ENCODE measurements around the gene B4GALT7.
"Not testable (repeated sequence)": the region's sequence is repeated elsewhere in the genome, so short reads cannot be mapped to it uniquely, and the experiment has no call there.

Gene B4GALT7

DNA sequence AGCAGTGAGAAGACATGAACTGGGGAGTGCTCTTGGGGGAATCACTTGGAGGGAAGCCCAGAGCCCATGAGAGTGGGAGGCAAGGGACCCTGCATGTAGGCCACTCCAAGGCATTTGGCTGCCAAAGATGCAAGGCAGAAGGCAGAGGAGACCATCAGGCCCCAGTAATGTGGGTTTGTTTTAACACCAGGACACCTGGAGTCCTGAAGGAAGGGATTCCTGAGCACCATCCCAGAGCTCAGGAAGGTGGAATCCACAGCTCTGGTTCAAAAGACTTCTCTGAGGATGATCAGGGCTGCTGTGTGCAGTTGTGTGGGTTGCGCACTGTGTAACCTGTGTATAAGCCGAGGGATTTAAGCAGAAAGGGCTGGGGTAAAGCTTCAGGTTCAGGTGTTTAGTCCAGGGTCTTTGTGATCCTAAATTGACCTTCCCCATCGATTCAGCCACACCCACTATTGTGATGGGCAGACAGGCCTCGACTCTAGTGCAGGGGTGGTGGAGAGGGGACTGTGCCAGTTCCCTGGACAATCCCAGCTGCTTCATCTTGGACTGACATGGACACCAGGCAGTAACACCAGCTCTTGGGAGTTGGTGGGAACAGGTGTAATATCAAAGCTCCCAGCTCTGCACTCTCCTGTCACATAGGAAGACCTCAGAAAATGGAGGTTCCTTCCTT, 11.0 kb downstream of the B4GALT7 start:
- H4K20me1 ChIP-seq (ENCODE audit: insufficient read depth): no peaks in the 10 kb centered on the region
- no peak overlapping the region for H3K9ac ChIP-seq
- no peaks in the 10 kb centered on the region for H3K27me3 ChIP-seq (ENCODE audit: insufficient read depth, low read depth)
- H3K4me3 ChIP-seq (IDR thresholded peaks at IDR 0.05; ENCODE audit: insufficient read depth, low read depth, low read length): no peak overlapping the region
- H3K36me3 ChIP-seq (ENCODE audit: insufficient read depth): no peaks in the 10 kb centered on the region
- no peak overlapping the region for H2AFZ ChIP-seq (ENCODE audit: low read depth)
- no peak overlapping the region for H3K4me2 ChIP-seq
- H3K79me2 ChIP-seq (ENCODE audit: insufficient read depth, low read depth): no peaks in the 10 kb centered on the region
- H3K4me1 ChIP-seq (ENCODE audit: low read depth, poor library complexity, severe bottlenecking): no peaks in the 10 kb centered on the region
- no peak overlapping the region for H3K27ac ChIP-seq
- TF ChIP-seq CTCF (conservative IDR thresholded peaks at IDR 0.05; ENCODE audit: low read depth, low read length): no peak

DNA sequence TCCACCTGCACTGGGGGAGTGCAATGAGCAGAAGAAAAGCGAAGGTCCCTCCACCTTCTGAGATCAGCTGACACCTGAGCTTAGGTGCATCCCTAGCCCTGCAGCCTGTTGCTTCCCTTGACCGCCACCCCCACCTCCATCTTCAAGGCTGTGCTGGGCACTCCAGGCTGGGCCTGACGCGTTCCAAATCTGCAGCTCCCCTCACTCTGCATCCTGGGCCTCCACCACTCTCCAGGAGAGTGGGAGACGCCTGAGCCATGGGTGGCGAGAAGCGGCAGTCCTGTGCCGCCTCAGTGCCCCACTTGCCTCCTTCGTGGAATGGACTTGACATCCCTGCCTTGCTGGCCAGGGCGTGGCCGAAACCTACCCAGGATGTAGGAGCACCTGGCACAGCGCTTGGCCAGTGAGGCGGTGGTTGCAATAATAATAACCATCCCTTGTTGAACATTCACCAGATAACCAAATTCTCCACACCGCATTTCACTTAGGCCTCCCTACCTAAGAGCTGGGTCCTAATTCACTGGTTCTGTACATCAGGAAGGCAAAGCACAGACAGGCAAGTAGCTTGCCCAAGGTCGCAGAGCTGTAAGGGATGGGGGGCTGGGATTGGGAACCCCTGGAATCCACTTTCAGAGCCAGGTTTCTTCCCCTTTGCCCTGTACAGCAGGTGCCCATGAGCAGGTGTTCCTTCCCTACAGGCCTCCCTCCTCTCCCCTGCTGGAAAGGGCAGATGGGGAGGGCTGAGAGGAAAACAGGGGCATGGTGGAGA, 11.7 kb downstream of the B4GALT7 start:
- no peak overlapping the region for H3K27ac ChIP-seq
- no peak overlapping the region for H3K9ac ChIP-seq
- H3K4me3 ChIP-seq (IDR thresholded peaks at IDR 0.05; ENCODE audit: insufficient read depth, low read depth, low read length): no peak overlapping the region
- no peaks in the 10 kb centered on the region for H3K4me1 ChIP-seq (ENCODE audit: low read depth, poor library complexity, severe bottlenecking)
- no peak overlapping the region for H3K4me2 ChIP-seq
- no peaks in the 10 kb centered on the region for H3K27me3 ChIP-seq (ENCODE audit: insufficient read depth, low read depth)
- no peak for TF ChIP-seq CTCF (conservative IDR thresholded peaks at IDR 0.05; ENCODE audit: low read depth, low read length)
- H3K36me3 ChIP-seq (ENCODE audit: insufficient read depth): no peaks in the 10 kb centered on the region
- H3K79me2 ChIP-seq (ENCODE audit: insufficient read depth, low read depth): no peaks in the 10 kb centered on the region
- no peak overlapping the region for H2AFZ ChIP-seq (ENCODE audit: low read depth)
- no peaks in the 10 kb centered on the region for H4K20me1 ChIP-seq (ENCODE audit: insufficient read depth)

DNA sequence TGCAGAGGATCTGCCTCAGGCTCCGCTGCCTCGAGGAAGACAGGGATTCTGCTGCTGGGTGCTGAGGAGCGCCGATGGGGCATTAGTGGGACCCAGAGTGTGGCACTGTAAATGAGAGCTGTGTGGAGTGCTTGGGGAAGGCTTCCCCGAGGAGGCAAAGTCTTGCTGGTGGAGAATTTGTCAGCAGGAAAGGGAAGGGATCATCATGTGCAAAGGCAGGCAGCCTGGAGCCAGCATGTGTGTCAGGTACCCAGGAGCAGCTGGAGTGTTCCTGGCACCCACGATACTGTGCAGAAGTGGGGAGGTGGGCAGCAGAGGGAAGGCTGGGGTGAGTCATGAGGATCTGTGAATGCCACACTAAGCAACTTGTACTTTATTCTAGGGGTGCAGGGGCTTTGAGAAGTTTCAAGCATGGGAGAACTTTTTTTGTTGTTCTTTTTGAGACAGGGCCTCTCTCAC, 12.3 kb downstream of the B4GALT7 start:
- no peak overlapping the region for H3K4me2 ChIP-seq
- no peak overlapping the region for H3K9ac ChIP-seq
- H2AFZ ChIP-seq (ENCODE audit: low read depth): no peak overlapping the region
- no peak overlapping the region for H3K4me3 ChIP-seq (IDR thresholded peaks at IDR 0.05; ENCODE audit: insufficient read depth, low read depth, low read length)
- TF ChIP-seq CTCF (conservative IDR thresholded peaks at IDR 0.05; ENCODE audit: low read depth, low read length): no peak
- no peaks in the 10 kb centered on the region for H3K4me1 ChIP-seq (ENCODE audit: low read depth, poor library complexity, severe bottlenecking)
- no peak overlapping the region for H3K27ac ChIP-seq
- no peaks in the 10 kb centered on the region for H3K79me2 ChIP-seq (ENCODE audit: insufficient read depth, low read depth)
- H3K36me3 ChIP-seq (ENCODE audit: insufficient read depth): no peaks in the 10 kb centered on the region
- no peaks in the 10 kb centered on the region for H3K27me3 ChIP-seq (ENCODE audit: insufficient read depth, low read depth)
- H4K20me1 ChIP-seq (ENCODE audit: insufficient read depth): no peaks in the 10 kb centered on the region

DNA sequence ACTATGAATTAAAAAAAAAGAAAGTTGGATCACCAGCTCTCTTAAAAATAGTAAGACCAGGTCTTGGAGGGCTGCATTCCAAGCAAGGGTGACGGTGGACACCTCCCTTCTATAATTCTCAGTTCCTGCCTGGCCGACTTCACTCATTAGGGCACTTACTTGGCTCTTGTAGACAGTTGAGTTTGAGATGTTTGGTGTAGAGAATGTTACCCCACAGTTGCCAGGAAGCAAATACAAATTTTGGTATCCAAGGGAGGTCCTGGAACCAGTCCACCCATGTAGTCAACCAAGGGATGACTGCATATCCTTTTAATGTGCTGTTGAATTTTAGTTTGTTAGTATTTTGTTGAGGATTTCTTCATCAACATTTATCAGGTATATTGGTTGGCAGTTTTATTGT, 20.6 kb downstream of the B4GALT7 start:
- H2AFZ ChIP-seq (ENCODE audit: low read depth): no peak overlapping the region
- no peak overlapping the region for H3K27ac ChIP-seq
- H3K79me2 ChIP-seq (ENCODE audit: insufficient read depth, low read depth): no peaks in the 10 kb centered on the region
- no peak overlapping the region for H3K4me2 ChIP-seq
- H4K20me1 ChIP-seq (ENCODE audit: insufficient read depth): no peaks in the 10 kb centered on the region
- no peaks in the 10 kb centered on the region for H3K27me3 ChIP-seq (ENCODE audit: insufficient read depth, low read depth)
- H3K36me3 ChIP-seq (ENCODE audit: insufficient read depth): no peaks in the 10 kb centered on the region
- H3K9ac ChIP-seq: no peak overlapping the region
- no peak overlapping the region for H3K4me3 ChIP-seq (IDR thresholded peaks at IDR 0.05; ENCODE audit: insufficient read depth, low read depth, low read length)
- no peak for TF ChIP-seq CTCF (conservative IDR thresholded peaks at IDR 0.05; ENCODE audit: low read depth, low read length)
- no peaks in the 10 kb centered on the region for H3K4me1 ChIP-seq (ENCODE audit: low read depth, poor library complexity, severe bottlenecking)

DNA sequence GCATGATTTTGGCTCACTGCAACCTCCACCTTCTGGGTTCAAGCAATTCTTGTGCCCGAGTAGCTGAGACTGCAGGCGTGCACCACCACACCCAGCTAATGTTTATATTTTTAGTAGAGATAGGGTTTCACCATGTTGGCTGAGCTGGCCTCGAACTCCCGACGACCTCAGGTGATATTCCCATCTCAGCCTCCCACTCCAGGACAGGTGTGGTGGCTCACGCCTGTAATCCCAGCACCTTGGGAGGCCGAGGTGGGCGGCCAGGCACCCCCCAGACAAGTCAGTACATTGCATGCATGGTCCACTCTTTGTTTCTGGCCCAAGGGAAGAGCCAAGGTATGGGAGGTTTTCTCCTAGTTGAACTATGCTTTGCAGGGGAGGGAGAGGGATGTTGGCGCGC, 24.2 kb downstream of the B4GALT7 start:
- H3K4me2 ChIP-seq; H3K4me1 ChIP-seq (ENCODE audit: low read depth, poor library complexity, severe bottlenecking); H2AFZ ChIP-seq (ENCODE audit: low read depth); H3K36me3 ChIP-seq (ENCODE audit: insufficient read depth); H3K27ac ChIP-seq; H3K4me3 ChIP-seq (IDR thresholded peaks at IDR 0.05; ENCODE audit: insufficient read depth, low read depth, low read length); H3K79me2 ChIP-seq (ENCODE audit: insufficient read depth, low read depth); H4K20me1 ChIP-seq (ENCODE audit: insufficient read depth); H3K9ac ChIP-seq; H3K27me3 ChIP-seq (ENCODE audit: insufficient read depth, low read depth): not testable (repeated sequence)

- H4K20me1 ChIP-seq (ENCODE audit: insufficient read depth); H3K9ac ChIP-seq; H2AFZ ChIP-seq (ENCODE audit: low read depth); H3K36me3 ChIP-seq (ENCODE audit: insufficient read depth); H3K79me2 ChIP-seq (ENCODE audit: insufficient read depth, low read depth); H3K27ac ChIP-seq; H3K27me3 ChIP-seq (ENCODE audit: insufficient read depth, low read depth); H3K4me2 ChIP-seq; H3K4me1 ChIP-seq (ENCODE audit: low read depth, poor library complexity, severe bottlenecking); H3K4me3 ChIP-seq (IDR thresholded peaks at IDR 0.05; ENCODE audit: insufficient read depth, low read depth, low read length): not testable (repeated sequence)
Measured at GRCh38 chr5:177630186-177630585, 30.3 kb downstream of the B4GALT7 start.

GRCh38 chr5:177634912-177635311, 35.0 kb downstream of the B4GALT7 start:
- not testable (repeated sequence) for H3K79me2 ChIP-seq (ENCODE audit: insufficient read depth, low read depth); H2AFZ ChIP-seq (ENCODE audit: low read depth); H3K9ac ChIP-seq; H4K20me1 ChIP-seq (ENCODE audit: insufficient read depth); H3K4me1 ChIP-seq (ENCODE audit: low read depth, poor library complexity, severe bottlenecking); H3K27ac ChIP-seq; H3K4me3 ChIP-seq (IDR thresholded peaks at IDR 0.05; ENCODE audit: insufficient read depth, low read depth, low read length); H3K27me3 ChIP-seq (ENCODE audit: insufficient read depth, low read depth); H3K4me2 ChIP-seq; H3K36me3 ChIP-seq (ENCODE audit: insufficient read depth)

Data from KMS-11 (cell line).